SK-N-SH treated with all-trans-retinoic acid at 6 μM for 48 hours (cell line): Measurements from ENCODE around the gene FAM227A.

Experiments used
- TCF4 ChIP-seq: fragments of 250-450 bp; sonication (Bioruptor Pico); IDR thresholded peaks from 2 replicates; pipeline ENCODE4 v1.8.0; 2021; ENCODE audit warnings: mild to moderate bottlenecking, moderate library complexity, borderline replicate concordance
- TOX ChIP-seq: fragments of 250-450 bp; sonication (Bioruptor Pico); IDR thresholded peaks from 2 replicates; pipeline ENCODE4 v1.8.0; 2021; ENCODE audit warnings: mild to moderate bottlenecking, moderate library complexity, borderline replicate concordance
- ZFP3 ChIP-seq: fragments of 250-450 bp; sonication (Bioruptor Pico); IDR thresholded peaks from 2 replicates; pipeline ENCODE4 v1.5.0; 2020; ENCODE audit warnings: mild to moderate bottlenecking, moderate library complexity
- ZNF70 ChIP-seq: fragments of 450-650 bp; formaldehyde crosslinking; IDR thresholded peaks from 2 replicates; pipeline ENCODE4 v1.5.0; 2020; ENCODE audit warnings: mild to moderate bottlenecking, moderate library complexity

DNA sequence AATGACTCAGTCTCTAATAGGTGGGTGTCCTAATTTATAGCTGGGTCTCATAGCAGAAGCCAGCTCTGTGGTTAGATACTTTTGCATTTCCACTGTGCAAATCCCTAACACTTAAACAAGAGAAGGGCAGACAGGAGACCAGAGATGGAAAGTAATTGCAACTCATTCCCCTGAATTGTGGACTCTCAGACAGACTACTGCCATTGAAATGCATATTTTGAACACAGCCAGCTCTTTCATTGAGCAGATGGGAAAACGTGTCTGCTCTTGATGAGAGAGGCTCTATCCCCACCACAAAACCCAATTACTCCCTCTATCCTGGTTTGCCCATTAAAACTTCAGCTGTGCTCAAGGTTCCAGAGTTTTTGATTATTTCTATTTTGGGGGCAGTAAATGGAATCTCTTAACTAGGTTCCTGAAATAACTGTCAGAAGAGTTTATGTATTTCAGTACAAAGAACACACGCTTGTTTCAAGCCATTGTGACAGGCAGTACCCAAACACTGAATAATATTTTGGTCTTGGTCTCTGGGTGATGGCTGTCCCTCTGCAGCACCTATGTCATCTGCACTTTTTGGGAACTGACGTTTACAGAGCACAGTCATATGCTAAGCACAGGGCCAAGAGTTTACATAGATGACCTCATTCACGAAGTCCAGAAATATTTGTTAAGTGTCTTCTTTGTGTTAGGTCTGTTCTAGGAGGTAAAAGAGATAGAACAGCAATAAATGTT is 41.7 kb downstream of the FAM227A start:
- no peak for TF ChIP-seq ZNF70 (CRISPR knock-in tag)
- TF ChIP-seq TOX, result no peak
- TF ChIP-seq TCF4 (CRISPR knock-in tag), result no peak
- no peak for TF ChIP-seq ZFP3 (CRISPR knock-in tag)
